CD4-positive, alpha-beta T cell treated with Interferon alpha-2 for 1 hour (primary cell): Measurements from ENCODE around the gene SPSB2.
"Not testable (repeated sequence)": the region's sequence is repeated elsewhere in the genome, so short reads cannot be mapped to it uniquely, and the experiment has no call there.

Source experiments
- DNase-seq, 2 donors: peaks; one replicate each; pipeline ENCODE4 v3.0.0-alpha.2; 2020 to 2022

SPSB2 gene

DNA sequence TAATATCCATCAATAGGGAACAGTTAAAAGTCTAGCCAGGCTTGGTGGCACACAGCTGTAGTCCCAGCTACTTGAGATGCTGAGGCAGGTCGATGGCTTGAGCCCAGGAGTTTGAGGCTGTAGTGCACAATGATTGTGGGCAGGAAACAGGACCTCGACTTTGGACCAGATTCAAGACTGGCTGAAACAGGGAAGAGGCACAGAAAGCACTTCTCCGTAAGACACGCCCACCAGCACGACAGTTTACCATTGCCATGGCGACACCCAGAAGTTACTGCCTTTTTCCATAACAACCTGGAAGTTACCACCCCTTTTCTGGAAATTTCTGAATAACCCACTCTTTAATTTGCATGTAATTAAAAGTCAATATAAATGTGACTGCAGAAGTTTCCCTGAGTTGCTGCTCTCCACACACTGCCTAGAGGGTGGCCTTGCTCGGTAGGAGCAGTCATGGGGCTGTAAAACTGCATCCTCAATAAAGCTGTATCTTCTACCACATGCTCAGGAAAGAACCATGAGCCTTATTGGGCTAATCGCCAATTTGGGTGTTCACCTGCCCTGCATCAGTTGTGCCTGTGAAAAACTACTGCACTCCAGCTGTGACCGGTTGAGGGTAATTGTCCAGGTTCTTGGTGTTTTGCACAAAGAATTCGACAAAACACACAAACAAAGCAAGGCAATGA lies 26.9 kb upstream of the SPSB2 start:
- DNase-seq, result peak; percentile 34 to 65

DNA sequence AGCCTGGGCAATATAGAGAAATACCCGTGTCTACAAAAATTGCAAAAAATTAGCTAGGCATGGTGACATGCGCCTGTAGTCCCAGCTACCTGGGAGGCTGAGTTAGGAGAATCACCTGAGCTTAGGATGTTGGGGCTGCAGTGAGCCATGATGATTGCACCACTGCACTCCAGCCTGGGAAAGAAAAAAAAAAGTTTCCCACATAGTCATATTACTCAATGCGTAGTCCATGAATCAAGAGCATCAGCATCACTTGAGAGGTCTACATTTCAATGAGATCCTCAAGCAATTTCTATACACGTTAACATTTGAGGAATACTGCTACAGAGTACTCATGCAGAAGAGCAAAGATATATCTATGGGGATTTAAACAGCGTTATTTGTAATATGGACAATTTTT lies 26.3 kb upstream of the SPSB2 start:
- no peak for DNase-seq

DNA sequence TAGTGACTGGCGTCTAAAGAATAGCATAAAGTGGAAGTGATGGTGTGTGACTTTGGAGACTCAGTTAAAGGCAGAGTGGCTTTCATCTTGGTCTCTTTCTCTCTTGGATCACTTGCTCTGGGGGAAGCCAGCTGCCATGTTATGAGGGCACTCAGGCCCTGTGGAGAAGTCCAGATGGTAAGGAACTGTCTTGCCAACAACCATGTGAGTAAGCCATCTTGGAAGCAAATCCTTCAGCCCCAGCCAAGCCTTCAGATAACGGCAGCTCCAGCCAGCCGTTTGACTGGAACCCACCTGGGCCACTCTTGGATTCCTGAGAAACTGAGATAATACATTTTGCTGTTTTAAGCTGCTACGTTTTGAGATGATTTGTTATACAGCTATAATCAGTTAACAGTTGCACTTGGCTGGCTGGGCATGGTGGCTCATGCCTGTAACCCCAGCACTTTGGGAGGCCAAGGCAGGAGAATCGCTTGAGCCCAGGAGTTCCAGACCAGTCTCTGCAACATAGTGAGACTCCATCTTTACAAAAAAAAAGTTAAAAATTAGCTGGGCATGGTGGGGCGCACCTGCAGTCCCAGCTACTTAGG lies 23.8 kb upstream of the SPSB2 start:
- DNase-seq, result no peak

DNA sequence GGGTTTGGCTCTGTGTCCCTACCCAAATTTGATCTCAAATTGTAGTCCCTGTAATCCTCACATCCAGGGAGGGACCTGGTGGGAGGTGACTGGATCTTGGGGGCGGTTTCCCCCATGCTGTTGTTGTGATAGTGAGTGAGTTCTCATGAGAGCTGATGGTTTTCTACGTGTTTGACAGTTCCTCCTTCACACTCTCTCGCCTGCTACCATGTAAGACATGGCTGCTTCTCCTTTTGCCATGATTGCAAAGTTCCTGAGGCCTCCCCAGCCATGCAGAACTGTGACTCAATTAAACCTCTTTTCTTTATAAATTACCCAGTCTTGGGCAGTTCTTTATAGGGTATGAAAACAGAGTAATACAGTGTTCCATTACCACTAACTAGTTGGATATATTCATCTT lies 21.2 kb upstream of the SPSB2 start:
- no peak for DNase-seq

DNA sequence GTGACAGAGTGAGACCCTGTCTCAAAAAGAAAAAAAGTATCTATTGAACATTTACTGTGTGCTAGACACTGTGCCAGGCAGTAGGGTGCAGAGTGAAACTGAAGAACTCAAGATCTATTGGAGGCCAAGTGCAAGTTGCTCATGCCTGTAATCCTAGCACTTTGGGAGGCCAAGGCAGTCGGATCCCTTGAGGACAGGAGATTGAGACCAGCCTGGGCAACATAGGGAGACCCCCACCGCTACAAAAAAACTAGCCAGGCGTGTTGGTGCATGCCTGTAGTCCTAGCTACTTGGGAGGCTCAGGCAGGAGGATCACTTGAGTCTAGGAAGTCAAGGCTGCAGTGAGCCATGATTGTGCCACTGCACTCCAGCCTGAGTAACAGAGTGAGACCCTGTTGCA lies 19.6 kb upstream of the SPSB2 start:
- DNase-seq, result not testable (repeated sequence)

DNA sequence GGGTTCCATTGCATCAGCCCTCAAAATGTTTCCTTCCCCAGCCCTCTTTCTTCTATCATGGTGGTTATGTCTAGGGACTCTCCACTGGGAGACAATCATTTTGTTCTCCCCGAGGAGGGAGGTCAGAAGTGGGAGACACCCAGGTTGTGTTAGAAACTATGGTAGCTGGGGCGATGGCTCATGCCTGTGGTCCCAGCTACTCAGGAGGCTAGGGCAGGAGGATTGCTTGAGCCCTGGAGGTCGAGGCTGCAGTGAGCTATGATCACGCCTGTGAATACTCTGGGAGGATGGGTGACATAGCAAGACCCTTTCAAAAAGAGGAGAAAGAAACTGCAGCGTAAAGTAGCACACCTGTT lies 18.5 kb upstream of the SPSB2 start:
- DNase-seq, result no peak

DNA sequence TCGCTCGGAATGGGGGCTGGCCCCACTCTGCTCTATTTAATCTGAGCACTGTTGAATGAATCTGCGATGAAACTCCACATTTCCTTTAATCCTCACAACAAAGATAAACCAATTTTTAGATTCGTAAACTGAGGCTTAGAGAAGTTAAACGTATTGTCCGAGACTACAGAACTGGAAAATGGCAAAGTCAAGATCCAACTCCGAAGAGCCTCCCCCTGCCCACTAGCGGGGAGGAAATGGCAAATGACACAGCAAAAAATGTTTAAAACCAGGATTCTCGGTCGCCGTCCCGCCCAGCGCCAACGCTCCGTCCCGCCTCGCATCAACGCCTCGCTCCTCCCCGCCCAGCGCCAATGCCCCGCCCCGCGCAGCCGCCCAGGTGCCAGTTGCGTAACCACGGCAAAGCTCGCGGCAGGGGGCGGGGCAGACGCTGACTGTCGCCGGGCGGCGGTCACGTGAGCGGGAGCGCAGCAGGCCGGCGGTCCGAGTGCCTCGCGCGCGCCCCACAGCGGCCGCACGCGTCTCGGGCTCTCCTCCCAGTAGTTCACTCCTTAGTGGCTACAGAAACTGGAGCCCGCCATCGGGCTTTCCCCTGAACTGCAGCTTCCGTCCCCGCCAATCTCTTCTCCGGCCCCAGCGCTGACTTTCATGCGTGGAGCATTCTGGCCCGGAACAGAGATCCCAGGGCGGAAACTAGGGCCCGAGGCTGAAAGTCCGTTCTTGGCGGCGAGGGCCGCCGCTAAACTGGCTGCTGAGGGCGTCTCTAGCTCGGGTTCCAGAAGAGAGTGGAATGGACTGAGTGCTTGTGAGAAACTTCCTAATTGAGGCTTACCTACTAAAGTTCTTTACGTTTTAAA lies 17.9 kb upstream of the SPSB2 start:
- DNase-seq, result peak; percentile 98 to 99

DNA sequence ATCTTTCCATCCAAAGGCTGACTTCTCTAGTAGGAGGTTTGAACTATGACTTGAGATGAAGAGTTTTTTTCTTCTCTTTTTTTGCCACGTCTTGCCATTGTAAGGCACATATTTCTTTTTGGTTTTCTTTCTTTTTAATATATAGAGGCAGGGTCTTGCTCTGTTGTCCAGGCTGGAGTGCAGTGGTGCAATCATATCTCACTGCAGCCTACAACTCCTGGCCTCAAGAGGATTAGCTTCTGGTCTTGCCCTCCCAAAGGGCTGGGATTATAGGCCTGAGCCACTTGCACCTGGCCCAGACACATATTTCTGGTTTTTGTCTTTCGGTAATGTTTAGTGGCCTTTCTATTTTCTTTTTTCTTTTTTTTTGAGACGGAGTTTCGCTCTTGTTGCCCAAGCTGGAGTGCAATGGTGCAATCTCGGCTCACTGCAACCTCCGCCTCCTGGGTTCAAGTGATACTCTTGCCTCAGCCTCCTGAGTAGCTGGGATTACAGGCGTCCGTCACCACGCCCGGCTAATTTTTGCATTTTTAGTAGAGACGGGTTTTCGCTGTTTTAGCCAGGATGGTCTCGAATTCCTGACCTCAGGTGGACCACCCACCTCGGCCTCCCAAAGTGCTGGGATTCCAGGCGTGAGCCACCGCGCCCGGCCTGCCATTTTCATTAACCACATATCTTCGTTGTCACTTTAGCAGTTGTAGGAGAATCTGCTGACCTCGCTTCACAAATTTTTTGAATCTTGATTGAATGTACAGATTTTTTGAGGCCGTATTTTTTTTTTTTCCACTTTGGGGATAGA lies 16.9 kb upstream of the SPSB2 start:
- DNase-seq, result not testable (repeated sequence)

DNA sequence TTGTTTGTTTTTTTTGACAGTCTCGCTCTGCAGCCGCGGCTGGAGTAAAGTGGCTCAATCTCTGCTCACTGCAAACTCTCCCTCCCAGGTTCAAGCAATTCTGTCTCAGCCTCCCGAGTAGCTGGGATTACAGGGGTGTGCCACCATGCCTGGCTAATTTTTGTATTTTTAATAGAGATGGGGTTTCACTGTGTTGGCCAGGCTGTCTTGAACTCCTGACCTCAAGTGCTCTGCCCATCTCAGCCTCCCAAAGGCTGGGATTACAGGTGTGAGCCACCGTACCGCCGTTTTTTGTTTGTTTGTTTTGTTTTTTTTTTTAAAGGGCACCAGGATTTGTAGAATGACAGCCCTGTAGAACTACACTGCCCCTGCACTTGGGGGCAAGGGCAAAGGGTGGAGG lies 15.7 kb upstream of the SPSB2 start:
- not testable (repeated sequence) for DNase-seq

DNA sequence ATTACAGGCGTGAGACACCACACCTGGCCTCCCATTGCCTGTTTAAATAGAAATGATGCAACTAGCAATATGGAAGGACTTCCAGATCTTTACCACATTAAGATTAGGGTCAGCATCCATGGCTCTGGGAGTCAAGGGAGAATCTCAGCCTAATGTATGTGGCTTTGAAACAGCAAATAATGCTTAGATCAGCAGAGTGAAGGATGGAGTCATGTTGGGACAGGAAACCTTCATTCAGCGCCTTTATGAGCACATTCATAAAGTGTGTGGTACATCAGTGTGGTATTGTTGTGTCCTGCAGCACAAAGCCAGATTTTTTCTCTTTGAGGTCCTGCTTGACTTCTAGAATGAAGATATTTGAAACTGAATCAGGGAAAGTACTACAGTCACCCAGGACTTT lies 15.3 kb upstream of the SPSB2 start:
- no peak for DNase-seq

DNA sequence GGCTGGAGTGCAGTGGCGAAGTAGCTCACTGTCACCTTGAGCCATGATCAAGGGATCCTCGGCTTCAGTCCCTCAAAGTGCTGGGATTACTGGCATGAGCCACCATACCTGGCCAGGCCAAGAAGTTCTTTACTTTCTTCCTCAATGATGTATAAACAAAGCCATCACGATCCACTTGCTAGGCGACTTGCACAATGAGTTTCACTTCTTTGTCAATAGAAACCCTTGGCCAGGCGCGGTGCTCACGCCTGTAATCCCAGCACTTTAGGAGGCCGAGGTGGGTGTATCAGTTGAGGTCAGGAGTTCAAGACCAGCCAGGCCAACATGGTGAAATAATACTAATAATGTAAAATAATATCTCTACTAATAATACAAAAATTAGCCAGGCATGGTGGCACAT lies 14.4 kb upstream of the SPSB2 start:
- peak in 1 of 2 donors; percentile 17 for DNase-seq

DNA sequence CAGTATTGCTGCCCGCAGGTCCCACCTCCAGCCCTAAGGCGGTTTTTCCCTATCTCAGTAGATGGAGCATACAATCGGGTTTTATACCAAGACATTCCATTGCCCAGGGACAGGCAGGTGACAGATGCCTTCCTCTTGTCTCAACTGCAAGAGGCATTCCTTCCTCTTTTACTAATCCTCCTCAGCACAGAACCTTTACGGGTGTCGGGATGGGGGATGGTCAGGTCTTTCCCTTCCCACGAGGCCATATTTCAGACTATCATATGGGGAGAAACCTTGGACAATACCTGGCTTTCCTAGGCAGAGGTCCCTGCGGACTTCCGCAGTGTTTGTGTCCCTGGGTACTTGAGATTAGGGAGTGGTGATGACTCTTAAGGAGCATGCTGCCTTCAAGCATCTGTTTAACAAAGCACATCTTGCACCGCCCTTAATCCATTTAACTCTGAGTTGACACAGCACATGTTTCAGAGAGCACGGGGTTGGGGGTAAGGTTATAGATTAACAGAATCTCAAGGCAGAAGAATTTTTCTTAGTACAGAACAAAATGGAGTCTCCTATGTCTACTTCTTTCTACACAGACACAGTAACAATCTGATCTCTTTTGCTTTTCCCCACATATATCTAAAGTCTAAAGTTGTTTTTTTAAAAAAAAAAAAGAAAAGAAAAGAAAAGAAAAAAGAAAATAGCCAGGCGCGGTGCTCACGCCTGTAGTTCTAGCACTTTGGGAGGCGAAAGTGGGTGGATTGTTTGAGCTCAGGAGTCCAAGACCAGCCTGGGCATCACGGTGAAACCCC lies 13.3 kb upstream of the SPSB2 start:
- not testable (repeated sequence) for DNase-seq

DNA sequence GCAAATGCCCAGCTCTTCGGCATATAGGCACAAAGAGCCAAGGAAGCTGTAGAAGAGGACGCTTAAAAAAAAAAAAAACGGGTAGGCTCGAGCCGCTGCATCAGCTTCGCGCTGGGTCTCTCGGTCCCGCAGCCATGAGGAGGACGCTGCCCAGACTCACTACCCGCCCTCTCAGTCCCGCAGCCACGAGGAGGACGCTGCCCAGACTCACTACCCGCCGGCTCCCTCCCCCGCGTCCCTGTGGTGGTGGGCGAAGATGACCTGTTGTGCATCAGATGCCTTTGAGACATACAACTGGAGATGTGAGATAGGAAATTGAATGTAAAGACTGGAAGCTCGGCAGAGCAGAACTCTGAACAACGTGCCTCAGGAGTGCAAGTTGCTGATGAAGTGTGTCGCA lies 11.4 kb upstream of the SPSB2 start:
- no peak for DNase-seq

DNA sequence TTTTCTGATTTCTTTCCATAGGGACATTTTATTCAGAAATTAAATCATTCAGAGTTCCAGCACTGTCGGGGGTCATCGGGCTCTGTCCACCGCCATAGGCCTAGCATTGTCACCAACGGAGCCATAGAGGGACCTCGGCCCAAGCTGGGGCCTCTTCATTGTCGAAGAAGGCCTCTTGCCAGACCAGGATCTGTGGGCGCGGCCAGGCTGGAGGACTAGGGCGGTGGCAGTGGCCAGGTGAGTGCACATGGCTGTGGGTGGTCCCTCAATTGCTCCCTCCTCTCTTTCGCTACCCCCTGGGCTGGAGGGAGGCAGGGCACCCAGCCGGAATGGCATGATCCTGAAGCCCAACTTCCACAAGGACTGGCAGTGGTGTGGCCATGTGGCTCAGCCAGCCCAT lies 10.6 kb upstream of the SPSB2 start:
- no peak for DNase-seq

DNA sequence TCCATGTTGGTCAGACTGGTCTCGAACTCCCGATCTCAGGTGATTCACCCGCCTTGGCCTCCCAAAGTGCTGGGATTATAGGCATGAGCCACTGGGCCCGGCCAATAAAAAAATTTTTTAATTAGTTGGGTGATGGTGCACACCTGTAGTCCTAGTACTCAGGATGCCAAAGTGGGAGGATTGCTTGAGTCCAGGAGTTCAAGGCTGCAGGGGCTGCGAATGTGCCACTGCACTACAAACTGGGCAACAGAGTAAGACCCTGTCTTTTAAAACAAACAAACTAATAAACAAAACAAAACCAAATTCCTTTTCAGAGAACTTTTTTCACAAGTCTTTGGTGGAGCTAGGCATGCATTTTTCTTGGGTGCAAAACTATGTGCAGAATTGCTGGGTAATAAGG lies 10.1 kb upstream of the SPSB2 start:
- no peak for DNase-seq

DNA sequence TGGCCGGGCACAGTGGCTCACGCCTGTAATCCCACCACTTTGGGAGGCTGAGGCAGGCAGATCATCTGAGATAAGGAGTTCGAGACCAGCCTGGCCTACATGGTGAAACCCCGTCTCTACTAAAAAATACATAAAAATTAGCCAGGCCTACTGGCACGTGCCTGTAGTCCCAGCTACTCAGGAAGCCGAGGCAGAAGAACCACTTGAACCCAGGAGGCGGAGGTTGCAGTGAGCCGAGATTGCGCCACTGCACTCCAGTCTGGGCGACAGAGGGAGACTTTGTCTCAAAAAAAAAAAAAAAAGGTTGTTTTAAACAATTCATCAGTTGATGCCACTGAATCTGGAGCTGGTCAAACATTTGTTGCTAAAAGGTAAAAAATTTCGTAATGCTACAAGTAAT lies 6.7 kb upstream of the SPSB2 start:
- DNase-seq, result not testable (repeated sequence)

DNA sequence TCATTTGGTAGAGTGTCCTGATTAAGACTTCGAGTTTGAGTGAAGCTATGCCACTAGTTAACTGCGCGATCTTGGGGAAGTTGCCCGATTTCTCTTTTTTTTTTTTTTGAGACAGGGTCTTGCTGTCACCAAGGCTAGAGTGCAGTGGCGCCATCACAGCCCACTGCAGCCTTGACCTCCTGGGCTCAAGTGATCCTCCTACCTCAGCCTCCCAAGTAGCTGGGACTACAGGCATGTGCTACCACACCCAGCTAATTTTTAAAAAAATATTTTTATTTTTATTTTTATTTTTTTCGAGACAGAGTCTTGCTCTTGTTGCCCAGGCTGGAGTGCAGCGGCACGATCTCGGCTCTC lies 889 bp upstream of the SPSB2 start:
- not testable (repeated sequence) for DNase-seq

DNA sequence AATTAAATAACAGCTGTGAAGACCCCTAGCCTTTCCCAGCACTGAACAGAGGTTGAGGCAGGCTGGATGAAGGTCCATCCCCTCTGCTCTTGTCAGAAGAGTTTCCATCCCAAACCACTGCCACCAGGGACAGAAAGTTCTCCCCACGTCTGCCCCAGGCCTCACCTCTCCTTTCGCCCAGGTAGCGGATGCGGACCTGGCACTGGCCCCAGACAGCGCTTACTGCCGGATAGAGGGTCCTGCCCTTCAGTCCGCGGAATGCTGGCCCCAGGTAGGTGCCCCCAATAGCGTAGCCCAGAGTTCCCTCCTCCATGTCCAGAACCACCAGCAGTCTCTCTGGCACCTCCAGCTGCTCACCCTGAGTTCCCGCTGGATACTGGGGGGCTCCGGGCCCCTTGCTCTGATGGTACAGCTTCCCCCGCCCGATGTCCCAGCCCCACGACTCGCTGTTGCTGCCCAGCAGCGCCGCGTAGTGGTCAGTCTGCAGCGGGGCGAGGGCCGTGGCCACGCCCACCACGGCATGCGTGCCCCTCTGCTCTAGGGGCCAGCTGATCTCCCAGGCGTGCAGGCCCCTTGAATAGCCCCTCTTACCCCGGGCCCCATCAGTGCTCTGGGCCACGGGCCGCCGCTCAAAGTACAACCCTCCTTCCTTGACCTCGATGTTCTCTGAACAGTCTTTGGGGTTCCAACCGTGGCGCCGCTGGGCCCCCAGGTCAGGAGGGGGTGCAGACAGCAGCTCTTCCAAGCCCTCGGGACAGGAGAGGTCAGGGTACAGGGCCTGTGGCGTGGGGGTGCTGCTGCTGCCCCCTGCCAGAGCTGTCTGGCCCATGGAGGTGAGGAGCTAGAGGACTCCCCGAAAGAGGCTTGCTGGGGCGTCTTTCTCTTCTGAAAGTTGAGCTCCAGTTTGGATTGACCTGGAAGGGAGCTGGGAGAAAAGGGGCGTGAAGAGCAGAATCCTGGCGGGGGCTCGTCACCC lies 742 bp downstream of the SPSB2 start:
- peak; percentile 84 to 88 for DNase-seq

DNA sequence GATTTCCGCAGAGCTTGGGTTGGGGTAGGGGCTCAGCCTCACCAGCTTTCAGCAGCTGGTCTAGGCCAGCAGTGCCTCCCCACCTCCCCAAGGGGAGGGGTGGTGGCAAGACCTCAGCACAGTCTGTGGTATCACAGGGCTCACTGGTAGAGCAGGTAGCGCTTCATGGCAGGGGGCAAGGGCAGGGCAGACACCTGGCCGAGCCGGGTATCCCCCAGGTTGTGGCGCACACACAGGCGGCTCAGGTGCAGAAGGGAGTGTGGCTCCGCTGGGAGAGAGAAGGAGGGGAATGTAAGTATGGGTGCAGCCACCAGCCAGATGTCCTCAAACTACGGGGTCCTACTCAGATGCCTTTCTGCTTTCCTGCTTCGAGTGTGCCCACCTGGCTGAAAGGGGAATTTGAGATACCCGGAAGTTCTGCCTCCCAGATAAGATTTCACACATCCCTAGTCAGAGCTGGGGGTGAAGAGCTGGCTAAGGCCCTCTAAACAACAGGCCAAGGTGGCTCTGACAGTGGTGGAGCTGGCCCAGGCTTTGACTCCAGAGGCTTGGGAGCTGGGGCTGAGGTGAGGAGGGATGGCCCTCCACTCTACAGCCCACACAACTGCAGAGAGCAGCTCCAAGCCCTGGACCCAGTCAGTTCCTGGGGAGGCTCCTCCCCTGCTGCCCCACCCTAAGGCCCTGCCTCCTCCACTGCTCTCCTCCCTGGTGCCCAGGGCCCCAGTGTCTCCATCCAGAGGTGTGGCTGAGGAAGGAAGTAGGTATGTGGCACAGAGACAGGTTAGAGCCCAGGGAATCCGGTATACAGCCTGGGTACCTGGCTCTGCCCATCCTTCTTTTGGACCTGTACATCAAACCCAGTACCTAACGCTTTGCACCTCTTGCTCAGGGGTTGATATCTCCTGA lies 1.8 kb downstream of the SPSB2 start:
- peak in 1 of 2 donors; percentile 46 for DNase-seq

DNA sequence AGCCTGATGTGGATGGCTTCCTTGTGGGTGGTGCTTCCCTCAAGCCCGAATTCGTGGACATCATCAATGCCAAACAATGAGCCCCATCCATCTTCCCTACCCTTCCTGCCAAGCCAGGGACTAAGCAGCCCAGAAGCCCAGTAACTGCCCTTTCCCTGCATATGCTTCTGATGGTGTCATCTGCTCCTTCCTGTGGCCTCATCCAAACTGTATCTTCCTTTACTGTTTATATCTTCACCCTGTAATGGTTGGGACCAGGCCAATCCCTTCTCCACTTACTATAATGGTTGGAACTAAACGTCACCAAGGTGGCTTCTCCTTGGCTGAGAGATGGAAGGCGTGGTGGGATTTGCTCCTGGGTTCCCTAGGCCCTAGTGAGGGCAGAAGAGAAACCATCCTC lies 2.8 kb downstream of the SPSB2 start:
- not testable (repeated sequence) for DNase-seq
